D721Med (cell line): ENCODE measurements around the gene KIRREL2.

Experiments used
- DNase-seq: peaks from one replicate; pipeline ENCODE4 v3.0.0; 2011; ENCODE audit warnings: low spot score; ENCODE audit not compliant: insufficient read length
- FAIRE-seq: peaks from 2 replicates; lab custom pipeline; 2011; peaks lifted over from hg19 to GRCh38; lab: Jason Lieb, UNC
- TF ChIP-seq, protein P1 (sequence below): IDR thresholded peaks from 2 replicates; pipeline ENCODE4 v1.5.1; 2012; ENCODE audit warnings: mild to moderate bottlenecking, control low read depth; ENCODE audit not compliant: insufficient read depth; ENCODE audit errors: missing control alignments

Gene KIRREL2

GRCh38 chr19:35871611-35872010, 14.9 kb downstream of the KIRREL2 start:
- TF ChIP-seq, protein P1, sequence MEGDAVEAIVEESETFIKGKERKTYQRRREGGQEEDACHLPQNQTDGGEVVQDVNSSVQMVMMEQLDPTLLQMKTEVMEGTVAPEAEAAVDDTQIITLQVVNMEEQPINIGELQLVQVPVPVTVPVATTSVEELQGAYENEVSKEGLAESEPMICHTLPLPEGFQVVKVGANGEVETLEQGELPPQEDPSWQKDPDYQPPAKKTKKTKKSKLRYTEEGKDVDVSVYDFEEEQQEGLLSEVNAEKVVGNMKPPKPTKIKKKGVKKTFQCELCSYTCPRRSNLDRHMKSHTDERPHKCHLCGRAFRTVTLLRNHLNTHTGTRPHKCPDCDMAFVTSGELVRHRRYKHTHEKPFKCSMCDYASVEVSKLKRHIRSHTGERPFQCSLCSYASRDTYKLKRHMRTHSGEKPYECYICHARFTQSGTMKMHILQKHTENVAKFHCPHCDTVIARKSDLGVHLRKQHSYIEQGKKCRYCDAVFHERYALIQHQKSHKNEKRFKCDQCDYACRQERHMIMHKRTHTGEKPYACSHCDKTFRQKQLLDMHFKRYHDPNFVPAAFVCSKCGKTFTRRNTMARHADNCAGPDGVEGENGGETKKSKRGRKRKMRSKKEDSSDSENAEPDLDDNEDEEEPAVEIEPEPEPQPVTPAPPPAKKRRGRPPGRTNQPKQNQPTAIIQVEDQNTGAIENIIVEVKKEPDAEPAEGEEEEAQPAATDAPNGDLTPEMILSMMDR = no peak
- FAIRE-seq (no peak), DNase-seq (no peak)

- FAIRE-seq = no peak
- TF ChIP-seq, protein P1 = no peak
- no peak for DNase-seq
Observed at GRCh38 chr19:35872180-35872579, 15.5 kb downstream of the KIRREL2 start.

- TF ChIP-seq, protein P1 = no peak
- DNase-seq (no peak), FAIRE-seq (no peak)
Observed at GRCh38 chr19:35874392-35874930, 17.8 kb downstream of the KIRREL2 start.

- TF ChIP-seq, protein P1 = no peak
- DNase-seq = peak; percentile 1
- no peak for FAIRE-seq
Observed at GRCh38 chr19:35879068-35879467, 22.4 kb downstream of the KIRREL2 start.

GRCh38 chr19:35879770-35880317, 23.1 kb downstream of the KIRREL2 start:
- DNase-seq (peak; percentile 58), FAIRE-seq (no peak)
- TF ChIP-seq, protein P1 = no peak

GRCh38 chr19:35882114-35882832, 25.6 kb downstream of the KIRREL2 start:
- FAIRE-seq (peak; percentile 16), DNase-seq (no peak)
- TF ChIP-seq, protein P1 = peak; percentile 70

DNA sequence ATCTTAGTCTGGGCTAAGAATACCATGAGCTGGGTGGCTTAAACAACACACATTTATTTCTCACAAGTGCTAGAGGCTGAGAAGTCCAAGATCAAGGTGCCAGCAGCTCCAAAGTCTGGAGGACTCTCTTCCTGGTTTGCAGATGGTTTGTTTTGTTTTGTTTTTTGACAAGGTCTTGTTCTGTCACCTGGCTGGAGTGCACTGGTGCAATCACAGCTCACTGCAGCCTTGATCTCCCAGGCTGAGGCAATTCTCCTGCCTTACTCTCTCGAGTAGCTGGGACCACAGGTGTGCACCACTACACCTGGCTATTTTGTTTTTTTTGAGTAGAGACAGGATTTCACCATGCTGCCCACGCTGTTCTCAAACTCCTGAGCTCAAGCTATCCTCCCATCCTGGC, 27.2 kb downstream of the KIRREL2 start:
- TF ChIP-seq, protein P1 = no peak
- no peak for DNase-seq
- FAIRE-seq = no peak
